NCI-H146 (cell line): ENCODE measurements around the gene CLDN18.

Experiments used
- DNase-seq: peaks from one replicate; lab custom pipeline; 2025; lab: John Stamatoyannopoulos, UW

The CLDN18 gene

GRCh38 chr3:138062626-138063025, 52.7 kb downstream of the CLDN18 start:
- no peak for DNase-seq

GRCh38 chr3:138063416-138063815, 53.5 kb downstream of the CLDN18 start:
- DNase-seq, result no peak

GRCh38 chr3:138065949-138066348, 56.0 kb downstream of the CLDN18 start:
- no peak for DNase-seq

GRCh38 chr3:138066383-138066782, 56.4 kb downstream of the CLDN18 start:
- DNase-seq, result no peak

- DNase-seq, result no peak
Measured at GRCh38 chr3:138066972-138067371, 57.0 kb downstream of the CLDN18 start.

GRCh38 chr3:138068046-138068445, 58.1 kb downstream of the CLDN18 start:
- no peak for DNase-seq

GRCh38 chr3:138068579-138069174, 58.7 kb downstream of the CLDN18 start:
- DNase-seq, result peak; percentile 81

GRCh38 chr3:138070006-138070405, 60.0 kb downstream of the CLDN18 start:
- no peak for DNase-seq

GRCh38 chr3:138072796-138073195, 62.8 kb downstream of the CLDN18 start:
- no peak for DNase-seq

- DNase-seq, result no peak
Measured at GRCh38 chr3:138078096-138078495, 68.1 kb downstream of the CLDN18 start.

GRCh38 chr3:138078901-138079344, 69.0 kb downstream of the CLDN18 start:
- no peak for DNase-seq

GRCh38 chr3:138079901-138080300, 69.9 kb downstream of the CLDN18 start:
- no peak for DNase-seq

- DNase-seq, result no peak
Measured at GRCh38 chr3:138081371-138082084, 71.6 kb downstream of the CLDN18 start.

GRCh38 chr3:138082085-138082991, 72.4 kb downstream of the CLDN18 start:
- peak; percentile 19 for DNase-seq

GRCh38 chr3:138082992-138083386, 73.0 kb downstream of the CLDN18 start:
- DNase-seq, result no peak
